HG03175 (cell line): ENCODE measurements around the gene BID.
"Not testable (repeated sequence)": the region's sequence is repeated elsewhere in the genome, so short reads cannot be mapped to it uniquely, and the experiment has no call there.

Experiments used
- ATAC-seq: cut with Tn5 transposase; IDR thresholded peaks from one replicate; pipeline ENCODE4 v1.9.1; 2021; ENCODE audit warnings: mild to moderate bottlenecking, moderate library complexity; ENCODE audit not compliant: unreplicated experiment

The BID gene

DNA sequence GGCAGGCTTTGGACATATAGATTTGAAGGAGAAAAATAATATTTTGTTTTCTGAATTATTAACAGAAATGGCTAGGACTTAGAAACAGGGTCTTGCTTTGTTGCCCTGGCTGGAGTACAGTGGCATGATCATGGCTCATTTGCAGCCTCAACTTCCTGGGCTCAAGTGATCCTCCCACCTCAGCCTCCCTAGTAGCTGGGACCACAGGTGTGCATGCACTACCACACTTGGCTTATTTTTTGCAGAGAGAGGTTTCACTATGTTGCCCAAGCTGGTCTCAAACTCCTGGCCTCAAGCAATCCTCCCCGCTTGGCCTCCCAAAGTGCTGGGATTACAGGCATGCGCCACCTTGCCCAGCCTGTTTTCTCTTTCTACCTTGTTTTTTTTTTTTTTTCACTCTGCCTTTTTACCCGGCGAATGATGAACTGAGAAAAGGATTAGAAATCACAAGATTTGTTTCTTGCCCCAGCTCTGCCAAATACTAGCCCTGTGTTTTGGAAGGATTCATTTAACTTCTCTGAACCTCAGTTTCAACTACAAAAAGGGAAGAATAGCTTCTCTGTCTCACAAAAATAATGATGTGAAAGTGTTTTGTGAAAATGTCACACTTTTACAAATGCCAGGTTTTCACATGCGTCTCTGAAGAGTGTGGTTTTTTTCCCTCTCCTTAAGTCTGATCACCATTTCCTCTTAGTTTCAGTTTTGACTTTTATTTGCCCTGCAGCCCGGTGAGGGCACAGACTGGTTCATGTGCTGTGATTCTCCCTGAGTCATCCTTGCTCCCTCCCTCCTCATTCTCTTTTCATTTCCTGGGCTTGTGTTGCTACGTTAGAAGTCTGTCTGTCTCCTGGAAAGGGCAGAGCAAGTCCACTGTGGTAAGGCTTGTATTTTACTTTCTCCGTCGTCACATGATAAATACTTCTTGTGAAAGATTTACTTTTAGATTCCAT, 68.0 kb downstream of the BID start:
- peak; percentile 76 for ATAC-seq

DNA sequence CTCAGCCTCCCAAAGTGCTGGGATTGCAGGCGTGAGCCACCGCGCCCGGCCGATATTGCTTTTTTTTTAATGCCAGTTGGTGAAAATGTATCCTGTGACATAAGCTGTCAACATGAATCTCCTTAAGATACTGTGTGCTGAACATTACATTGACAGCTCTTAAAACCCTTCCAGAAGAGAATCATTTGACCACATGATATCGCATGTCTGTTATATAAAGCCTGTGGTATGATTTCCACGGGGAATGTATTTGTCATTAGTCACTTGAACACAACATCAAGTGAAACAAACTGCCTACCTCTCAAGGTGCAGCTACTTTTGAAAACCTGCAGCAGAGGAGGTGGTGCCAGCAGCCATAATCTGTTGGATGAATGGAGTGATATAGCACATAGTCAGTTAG, 68.7 kb downstream of the BID start:
- ATAC-seq = no peak

- no peak for ATAC-seq
Observed at GRCh38 chr22:17703811-17704210, 70.5 kb downstream of the BID start.

GRCh38 chr22:17700778-17701177, 73.5 kb downstream of the BID start:
- no peak for ATAC-seq

GRCh38 chr22:17699696-17700340, 74.5 kb downstream of the BID start:
- ATAC-seq = no peak

DNA sequence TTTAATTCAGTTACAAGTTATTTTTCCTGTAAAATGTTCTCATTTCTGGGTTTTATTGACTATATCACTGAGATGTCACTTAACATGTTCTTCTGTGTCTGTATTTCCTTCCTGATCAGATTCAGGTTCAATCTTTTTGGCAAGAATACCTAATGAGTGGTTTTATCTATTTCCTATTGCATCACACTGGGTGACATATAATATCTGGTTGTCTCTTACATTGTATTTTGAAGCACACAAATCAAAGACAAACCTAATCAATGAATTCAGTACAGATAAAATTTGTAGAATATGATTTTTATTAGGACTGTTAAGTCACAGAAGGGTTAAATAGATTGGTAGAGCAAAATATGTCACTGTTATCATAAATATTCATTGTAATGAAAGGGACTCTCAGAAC, 75.3 kb downstream of the BID start:
- ATAC-seq = no peak

- ATAC-seq = not testable (repeated sequence)
Observed at GRCh38 chr22:17698276-17698675, 76.0 kb downstream of the BID start.

- ATAC-seq = not testable (repeated sequence)
Observed at GRCh38 chr22:17697196-17697595, 77.1 kb downstream of the BID start.

- no peak for ATAC-seq
Observed at GRCh38 chr22:17695986-17696385, 78.3 kb downstream of the BID start.

DNA sequence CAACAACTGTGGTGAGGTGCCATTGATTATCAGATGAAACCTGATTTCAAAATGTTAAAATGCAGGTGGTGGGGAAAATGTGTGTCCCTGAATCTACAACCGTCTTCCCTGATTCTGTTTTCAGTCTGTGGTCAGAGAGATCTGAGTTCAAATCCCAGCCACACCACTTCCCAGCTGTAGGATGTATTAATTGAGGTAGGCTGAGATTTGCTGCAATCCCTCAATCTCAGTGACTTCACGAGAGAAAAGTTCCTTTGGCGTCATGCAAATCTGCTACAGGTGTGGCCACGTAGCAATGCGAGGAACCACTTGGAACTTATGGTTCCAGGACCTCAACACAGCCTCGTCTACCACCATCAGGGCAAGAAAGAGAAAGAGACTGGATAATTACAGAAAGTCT, 79.5 kb downstream of the BID start:
- no peak for ATAC-seq

DNA sequence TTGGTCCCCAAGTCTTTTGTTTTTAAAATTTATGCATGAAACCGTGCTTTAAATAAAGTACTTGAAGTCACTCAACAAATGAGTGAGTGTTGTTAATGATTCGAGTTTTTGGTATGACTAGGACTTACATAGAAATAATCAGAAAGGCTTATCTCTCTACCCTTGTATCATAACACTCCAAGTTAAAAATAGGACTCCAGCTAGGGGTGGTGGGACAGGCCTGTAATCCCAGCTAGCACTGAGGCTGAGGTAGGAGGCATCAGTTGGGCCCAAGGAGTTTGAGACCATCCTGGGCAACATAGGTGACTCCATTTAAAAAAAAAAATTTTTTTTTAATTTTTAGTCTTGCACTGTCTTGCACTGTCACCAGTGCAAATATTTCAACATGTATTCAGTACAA, 80.1 kb downstream of the BID start:
- no peak for ATAC-seq

GRCh38 chr22:17692841-17693240, 81.4 kb downstream of the BID start:
- ATAC-seq = no peak

GRCh38 chr22:17684245-17684644, 90.0 kb downstream of the BID start:
- ATAC-seq = no peak
